ENCODE data around the gene DHRS13.

GRCh38 chr17:28857905-28858800 lies 44.7 kb downstream of the DHRS13 start:
- no peak for TF ChIP-seq EZH2 (IDR thresholded peaks at IDR 0.05; ENCODE audit: low read length)
- no peak for TF ChIP-seq CTCF (optimal IDR thresholded peaks at IDR 0.05 in 1 of 3, IDR thresholded peaks at IDR 0.05 in 1 of 3, conservative IDR thresholded peaks at IDR 0.05 in 1 of 3; ENCODE audit: extremely low read depth in 1 of 3, insufficient read depth in 2 of 3, low read length in 3 of 3)

Data from keratinocyte (primary cell).